Measurements from ENCODE around the gene INSC. TPM values are rescaled to one million over a fixed set of nuclear protein-coding genes. Genes with fewer than 3 reads are reported as not detected.
"Not testable (repeated sequence)": the region's sequence is repeated elsewhere in the genome, so short reads cannot be mapped to it uniquely, and the experiment has no call there.

INSC gene
- 10 to 100 TPM in 2 of 4 donors, 1 to 10 TPM in 2; 4.4 to 18.8 (median 7.8) TPM for total RNA-seq

- Histone ChIP-seq H3K9me3 (no peaks in the 10 kb centered on the region), H3K4me3 (peak within 1 kb of the TSS; percentile 19 to 54 (median 35)), H3K27ac (peak within 1 kb of the TSS; percentile 52 to 89 (median 76)), H3K27me3 (peaks cover 0 to 11% of the 10 kb centered on the region in 2 donors), H3K36me3 (no peaks in the 10 kb centered on the region), H3K4me1 (peaks cover 0 to 42% (median 9%) of the 10 kb centered on the region in 4 donors)
- no peak for TF ChIP-seq POLR2A (IDR thresholded peaks at IDR 0.05)
- TF ChIP-seq, protein P1, sequence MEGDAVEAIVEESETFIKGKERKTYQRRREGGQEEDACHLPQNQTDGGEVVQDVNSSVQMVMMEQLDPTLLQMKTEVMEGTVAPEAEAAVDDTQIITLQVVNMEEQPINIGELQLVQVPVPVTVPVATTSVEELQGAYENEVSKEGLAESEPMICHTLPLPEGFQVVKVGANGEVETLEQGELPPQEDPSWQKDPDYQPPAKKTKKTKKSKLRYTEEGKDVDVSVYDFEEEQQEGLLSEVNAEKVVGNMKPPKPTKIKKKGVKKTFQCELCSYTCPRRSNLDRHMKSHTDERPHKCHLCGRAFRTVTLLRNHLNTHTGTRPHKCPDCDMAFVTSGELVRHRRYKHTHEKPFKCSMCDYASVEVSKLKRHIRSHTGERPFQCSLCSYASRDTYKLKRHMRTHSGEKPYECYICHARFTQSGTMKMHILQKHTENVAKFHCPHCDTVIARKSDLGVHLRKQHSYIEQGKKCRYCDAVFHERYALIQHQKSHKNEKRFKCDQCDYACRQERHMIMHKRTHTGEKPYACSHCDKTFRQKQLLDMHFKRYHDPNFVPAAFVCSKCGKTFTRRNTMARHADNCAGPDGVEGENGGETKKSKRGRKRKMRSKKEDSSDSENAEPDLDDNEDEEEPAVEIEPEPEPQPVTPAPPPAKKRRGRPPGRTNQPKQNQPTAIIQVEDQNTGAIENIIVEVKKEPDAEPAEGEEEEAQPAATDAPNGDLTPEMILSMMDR (IDR thresholded peaks at IDR 0.05), result no peak
- no peak for TF ChIP-seq EP300 (IDR thresholded peaks at IDR 0.05)
- 5 to 11% methylated on average over 22 to 41 of the region's 50 CpGs for WGBS, 2 donors
- no peak for DNase-seq (ENCODE audit: low spot score in 2 of 2)
Observed at GRCh38 chr11:15114501-15115475, at the start of gene INSC. Gene INSC, plus strand, starts transcription at chr11:15114923. Its CDS starts 34,252 bp downstream, at chr11:15149175.

DNA sequence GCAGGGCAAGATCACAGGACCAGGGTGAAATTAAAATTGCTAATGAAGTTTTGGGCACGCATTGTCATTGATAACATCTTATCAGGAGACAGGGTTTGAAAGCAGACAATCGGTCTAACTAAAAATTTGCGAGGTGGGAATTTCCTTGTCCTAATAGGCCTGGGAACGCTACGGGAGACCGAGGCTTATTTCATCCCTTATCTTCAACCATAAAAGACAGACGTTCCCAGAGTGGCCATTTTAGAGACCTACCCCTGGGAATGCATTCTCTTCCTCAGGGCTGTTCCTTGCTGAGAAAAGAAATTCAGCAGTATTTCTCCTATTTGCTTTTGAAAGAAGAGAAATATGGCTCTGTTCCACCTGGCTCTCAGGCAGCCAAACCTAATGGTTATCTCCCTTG, 45.0 kb upstream of the INSC start:
- 84 to 90% methylated on average over 7 of the region's 7 CpGs for WGBS, 2 donors
- peaks cover 0 to 20% (median 13%) of the 10 kb centered on the region in 4 donors for H3K4me1 ChIP-seq
- H3K27ac ChIP-seq; H3K4me3 ChIP-seq; DNase-seq (ENCODE audit: low spot score in 2 of 2); H3K36me3 ChIP-seq: not testable (repeated sequence)
- peaks cover 0 to 32% of the 10 kb centered on the region in 2 donors for H3K27me3 ChIP-seq
- peaks cover 0 to 10% (median 0%) of the 10 kb centered on the region in 4 donors for H3K9me3 ChIP-seq

DNA sequence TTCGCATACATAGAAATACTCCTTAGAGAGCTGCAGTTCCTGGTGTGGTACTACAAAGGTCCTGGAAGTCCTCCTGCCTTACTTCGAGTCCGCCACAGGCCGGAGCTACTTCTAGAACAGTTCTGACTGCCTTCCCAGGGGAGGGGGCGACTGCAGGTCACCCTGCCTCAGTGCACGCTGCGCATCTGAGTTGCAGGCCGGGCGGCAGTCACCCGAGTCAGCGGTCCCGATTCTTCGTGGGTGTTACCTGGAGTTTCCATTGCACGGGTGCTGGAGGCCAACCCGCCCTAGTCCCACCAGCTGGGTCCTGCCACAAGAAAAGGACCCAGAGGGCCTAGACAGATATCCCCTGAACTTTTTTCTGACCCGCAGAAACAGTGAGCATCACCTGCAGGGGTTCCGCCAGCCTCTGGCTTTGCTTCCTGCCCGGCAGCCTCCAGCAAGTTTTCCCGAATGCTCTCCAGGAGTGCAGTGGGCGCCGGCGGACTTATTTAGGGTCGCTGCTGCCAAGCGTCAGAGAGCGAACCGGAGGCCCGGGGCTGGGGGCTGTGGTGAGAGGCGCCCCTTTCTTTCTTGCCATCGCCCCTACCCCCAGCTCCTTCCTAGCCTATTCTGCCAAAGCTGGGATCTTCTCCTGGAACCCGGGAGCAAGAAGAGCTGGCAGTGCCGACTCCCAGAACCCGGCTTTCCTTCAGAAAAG, 43.0 kb upstream of the INSC start:
- H3K27ac ChIP-seq, result no peak overlapping the region
- peaks cover 0 to 35% of the 10 kb centered on the region in 2 donors for H3K27me3 ChIP-seq
- TF ChIP-seq, protein P1 (IDR thresholded peaks at IDR 0.05), result no peak
- TF ChIP-seq EP300 (IDR thresholded peaks at IDR 0.05) (no peak), POLR2A (IDR thresholded peaks at IDR 0.05) (no peak)
- peaks cover 0 to 10% (median 0%) of the 10 kb centered on the region in 4 donors for H3K9me3 ChIP-seq
- H3K4me1 ChIP-seq, result peaks cover 0 to 21% (median 15%) of the 10 kb centered on the region in 4 donors
- no peak overlapping the region for H3K4me3 ChIP-seq
- H3K36me3 ChIP-seq, result no peaks in the 10 kb centered on the region
- WGBS, 2 donors, result 91 to 95% methylated on average over 32 of the region's 32 CpGs
- DNase-seq (ENCODE audit: low spot score in 2 of 2), result no peak

- Histone ChIP-seq H3K4me3 (no peak overlapping the region), H3K27me3 (peaks cover 0 to 35% of the 10 kb centered on the region in 2 donors), H3K9me3 (peaks cover 0 to 10% (median 0%) of the 10 kb centered on the region in 4 donors), H3K36me3 (no peaks in the 10 kb centered on the region), H3K27ac (no peak overlapping the region), H3K4me1 (peaks cover 0 to 21% (median 15%) of the 10 kb centered on the region in 4 donors)
- no peak for DNase-seq (ENCODE audit: low spot score in 2 of 2)
- 79 to 89% methylated on average over 18 to 22 of the region's 23 CpGs for WGBS, 2 donors
- TF ChIP-seq POLR2A (IDR thresholded peaks at IDR 0.05) (no peak), EP300 (IDR thresholded peaks at IDR 0.05) (no peak)
- TF ChIP-seq, protein P1 (IDR thresholded peaks at IDR 0.05), result no peak
Observed at GRCh38 chr11:15072551-15073143, 42.1 kb upstream of the INSC start.

All from tibial nerve (tissue), 4 donors.